Esophagus (tissue), 2 donors: ENCODE measurements around the gene RB1. TPM values are rescaled to one million over a fixed set of nuclear protein-coding genes. Genes with fewer than 3 reads are reported as not detected.

Experiments used
- H3K27ac ChIP-seq, 2 donors: one replicate each; pipeline ENCODE4 v1.5.1; 2013; ENCODE audit warnings: low read depth in 2 of 2, mild to moderate bottlenecking in 2 of 2, inconsistent platforms in 1 of 2, low read length in 1 of 2, moderate library complexity in 1 of 2
- H3K27me3 ChIP-seq, 2 donors: one replicate each; pipeline ENCODE4 v1.6.1; 2013; ENCODE audit warnings: low read length in 2 of 2, control low read depth in 1 of 2, mild to moderate bottlenecking in 1 of 2; ENCODE audit not compliant: insufficient read depth in 2 of 2, control insufficient read depth in 1 of 2
- H3K36me3 ChIP-seq, 2 donors: one replicate each; pipeline ENCODE4 v1.6.1; 2013; ENCODE audit warnings: low read length in 1 of 2; ENCODE audit not compliant: control insufficient read depth in 2 of 2, insufficient read depth in 2 of 2
- H3K4me1 ChIP-seq, 2 donors: one replicate each; pipeline ENCODE4 v1.6.1; 2013; ENCODE audit warnings: low read length in 1 of 2; ENCODE audit not compliant: control insufficient read depth in 2 of 2, insufficient read depth in 2 of 2
- H3K4me3 ChIP-seq, 2 donors: one replicate each; pipeline ENCODE4 v1.5.1; 2013; ENCODE audit warnings: low read length in 2 of 2, mild to moderate bottlenecking in 2 of 2, low read depth in 1 of 2, moderate library complexity in 1 of 2
- H3K9me3 ChIP-seq, 2 donors: one replicate each; pipeline ENCODE4 v1.6.1; 2013; ENCODE audit warnings: mild to moderate bottlenecking in 2 of 2, low read depth in 1 of 2, low read length in 1 of 2, moderate library complexity in 1 of 2; ENCODE audit not compliant: control insufficient read depth in 2 of 2, insufficient read depth in 1 of 2
- WGBS, 2 donors: extraction: QIAGEN DNeasy Blood & Tissue Kit; methylation state at CpG; one replicate each; pipeline ENCODE4 v1.1.7; 2013; 5-methylcytosine and 5-hydroxymethylcytosine counted together
- polyA plus RNA-seq, 2 donors: library from polyadenylated mRNA; stranded (reverse); fragments of 200-250 nt; gene quantifications; one replicate each; pipeline ENCODE4 v1.2.3, GENCODE V29; 2013
- donor health status: healthy with polysubstance abuse.
- donor health status: Bipolar disorder and iron deficiency.

RB1 gene
- polyA plus RNA-seq, 2 donors, result 15.5 to 17.4 TPM

DNA sequence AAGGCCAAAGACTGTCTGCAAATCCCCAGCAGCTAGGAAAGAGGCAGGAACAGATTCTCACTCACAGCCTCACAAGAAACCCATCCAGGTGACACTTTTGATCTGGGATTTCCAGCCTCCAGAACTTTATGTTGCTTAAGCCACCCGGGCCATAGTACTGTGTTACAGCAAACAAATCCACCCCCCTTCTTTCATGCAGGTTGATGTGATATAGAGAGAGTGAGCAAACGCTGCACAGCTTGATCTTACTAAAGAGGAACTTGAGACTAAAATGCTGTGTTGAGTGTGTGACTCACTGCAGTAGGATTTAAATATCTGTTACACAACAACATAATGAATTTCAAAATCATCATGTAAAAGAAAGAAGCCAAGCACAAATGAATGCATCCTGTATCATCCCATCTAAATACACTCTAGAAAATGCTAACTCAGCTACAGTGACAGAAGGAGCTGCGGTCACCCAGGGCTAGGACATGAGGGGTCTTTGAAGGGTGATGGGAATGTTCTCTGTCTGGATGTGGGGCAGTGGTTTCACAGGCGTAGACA, 197.2 kb downstream of the RB1 start:
- peaks cover 0 to 3% of the 10 kb centered on the region in 2 donors for H3K4me1 ChIP-seq
- 44 to 61% methylated on average over 4 of the region's 4 CpGs for WGBS, 2 donors
- peak overlapping the region; percentile 76 to 89 for H3K27ac ChIP-seq
- H3K9me3 ChIP-seq, result no peaks in the 10 kb centered on the region
- peaks cover 0 to 3% of the 10 kb centered on the region in 2 donors for H3K36me3 ChIP-seq
- H3K27me3 ChIP-seq, result no peaks in the 10 kb centered on the region
- no peak overlapping the region for H3K4me3 ChIP-seq

DNA sequence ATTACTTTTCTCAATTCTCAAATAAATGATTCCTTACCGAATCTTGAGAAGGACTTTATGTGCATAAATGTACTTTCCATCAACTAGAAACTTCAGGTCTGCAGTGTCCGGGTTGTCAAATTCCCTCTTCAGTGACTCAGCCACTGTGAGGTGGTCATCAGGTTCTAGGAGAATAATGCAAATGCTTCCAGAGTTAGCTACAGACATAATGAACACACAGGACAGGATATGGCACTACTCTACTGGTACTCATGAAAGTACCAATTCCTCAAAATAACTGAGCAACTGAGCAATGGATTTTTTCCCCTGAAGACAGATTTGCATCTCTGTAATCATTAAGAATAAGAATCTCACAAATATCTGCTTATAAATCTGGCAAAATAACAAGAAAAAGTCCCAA, 198.2 kb downstream of the RB1 start:
- H3K4me3 ChIP-seq, result no peak overlapping the region
- H3K9me3 ChIP-seq, result no peaks in the 10 kb centered on the region
- peaks cover 2 to 9% of the 10 kb centered on the region in 2 donors for H3K4me1 ChIP-seq
- no peak overlapping the region for H3K27ac ChIP-seq
- no peaks in the 10 kb centered on the region for H3K27me3 ChIP-seq
- H3K36me3 ChIP-seq, result peaks cover 0 to 3% of the 10 kb centered on the region in 2 donors
- WGBS, 2 donors, result 82 to 86% methylated on average over 2 of the region's 2 CpGs

DNA sequence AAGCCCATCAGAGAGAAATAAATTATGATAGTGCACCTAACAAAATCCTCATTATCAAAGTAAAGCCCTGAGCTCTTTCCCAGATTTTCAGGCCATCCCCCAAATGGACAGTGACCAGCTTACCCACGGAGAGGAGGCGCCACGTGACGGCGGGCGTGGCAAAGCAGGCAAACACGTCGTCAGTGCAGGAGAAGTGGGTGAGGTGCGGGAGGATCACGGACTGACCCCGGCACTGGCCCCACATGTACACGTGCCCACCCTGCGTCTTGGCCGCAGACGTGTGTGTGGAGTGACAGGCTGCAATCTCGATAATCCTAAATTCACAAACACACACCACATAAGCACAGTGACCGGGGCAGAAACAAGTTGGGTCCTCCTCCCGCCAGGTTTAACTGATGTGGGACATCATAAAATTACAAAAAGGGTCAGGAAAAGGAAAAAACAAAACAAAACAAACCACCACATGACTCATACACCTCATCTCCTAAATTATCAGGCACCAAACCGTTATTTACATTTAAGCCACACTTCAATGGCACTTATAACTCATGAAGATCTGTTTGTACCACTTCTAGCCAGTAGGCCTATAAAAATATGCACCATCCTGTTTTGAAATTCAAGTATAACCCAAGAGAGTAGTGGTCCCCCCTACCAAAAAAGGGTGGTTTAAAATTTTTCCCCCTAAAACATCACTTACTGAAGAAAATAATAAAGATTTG, 199.2 kb downstream of the RB1 start:
- peak overlapping the region in 1 of 2 donors; percentile 35 for H3K27ac ChIP-seq
- peaks cover 2 to 11% of the 10 kb centered on the region in 2 donors for H3K4me1 ChIP-seq
- H3K27me3 ChIP-seq, result no peaks in the 10 kb centered on the region
- H3K9me3 ChIP-seq, result no peaks in the 10 kb centered on the region
- H3K4me3 ChIP-seq, result no peak overlapping the region
- peaks cover 0 to 3% of the 10 kb centered on the region in 2 donors for H3K36me3 ChIP-seq
- 91 to 95% methylated on average over 19 of the region's 19 CpGs for WGBS, 2 donors

DNA sequence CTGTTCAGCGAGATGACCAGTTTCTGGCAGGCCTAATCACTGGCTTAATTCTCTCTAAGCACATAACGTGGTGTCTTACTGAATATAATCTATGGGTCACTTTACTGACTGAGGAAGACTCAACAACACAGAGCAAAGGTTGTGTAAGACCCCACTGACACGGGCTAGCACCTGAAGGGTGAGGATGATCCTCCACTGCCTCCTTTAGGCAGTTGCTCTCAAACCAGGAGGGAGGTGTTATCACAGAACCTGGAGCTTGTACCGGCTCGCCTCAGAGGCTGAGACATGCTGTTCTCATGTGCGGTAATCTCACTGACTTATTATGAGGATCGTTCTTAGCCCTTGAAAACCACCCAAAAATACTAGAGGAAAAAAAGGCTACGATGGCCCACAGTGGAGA, 201.1 kb downstream of the RB1 start:
- 58 to 71% methylated on average over 8 of the region's 8 CpGs for WGBS, 2 donors
- no peak overlapping the region for H3K4me3 ChIP-seq
- H3K27me3 ChIP-seq, result no peaks in the 10 kb centered on the region
- H3K4me1 ChIP-seq, result peaks cover 2 to 16% of the 10 kb centered on the region in 2 donors
- peak overlapping the region; percentile 93 to 97 for H3K27ac ChIP-seq
- H3K36me3 ChIP-seq, result no peaks in the 10 kb centered on the region
- no peaks in the 10 kb centered on the region for H3K9me3 ChIP-seq

DNA sequence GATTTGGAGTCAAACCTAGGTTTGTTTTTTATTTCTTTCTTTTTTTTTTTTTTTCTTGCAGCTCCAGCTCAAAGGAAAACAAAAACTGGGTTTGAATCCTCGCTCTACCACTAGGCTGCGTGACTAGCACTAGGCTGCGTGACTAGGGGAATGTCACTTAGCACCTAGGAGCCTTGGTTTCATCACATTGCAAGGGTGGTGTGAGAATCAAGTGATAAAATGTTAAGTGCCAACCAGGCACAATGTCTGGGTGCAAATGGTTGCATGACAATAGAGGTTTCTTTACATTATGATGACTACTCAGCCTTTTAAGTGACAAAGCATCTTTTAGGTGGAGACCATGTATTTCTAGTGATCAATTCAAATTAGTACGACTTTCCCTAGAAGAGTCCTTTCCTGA, 201.5 kb downstream of the RB1 start:
- Histone ChIP-seq H3K27ac (peak overlapping the region; percentile 93 to 97), H3K4me1 (peaks cover 2 to 16% of the 10 kb centered on the region in 2 donors), H3K36me3 (no peaks in the 10 kb centered on the region), H3K9me3 (no peaks in the 10 kb centered on the region), H3K27me3 (no peaks in the 10 kb centered on the region), H3K4me3 (no peak overlapping the region)
- WGBS, 2 donors, result 57 to 74% methylated on average over 4 of the region's 4 CpGs

DNA sequence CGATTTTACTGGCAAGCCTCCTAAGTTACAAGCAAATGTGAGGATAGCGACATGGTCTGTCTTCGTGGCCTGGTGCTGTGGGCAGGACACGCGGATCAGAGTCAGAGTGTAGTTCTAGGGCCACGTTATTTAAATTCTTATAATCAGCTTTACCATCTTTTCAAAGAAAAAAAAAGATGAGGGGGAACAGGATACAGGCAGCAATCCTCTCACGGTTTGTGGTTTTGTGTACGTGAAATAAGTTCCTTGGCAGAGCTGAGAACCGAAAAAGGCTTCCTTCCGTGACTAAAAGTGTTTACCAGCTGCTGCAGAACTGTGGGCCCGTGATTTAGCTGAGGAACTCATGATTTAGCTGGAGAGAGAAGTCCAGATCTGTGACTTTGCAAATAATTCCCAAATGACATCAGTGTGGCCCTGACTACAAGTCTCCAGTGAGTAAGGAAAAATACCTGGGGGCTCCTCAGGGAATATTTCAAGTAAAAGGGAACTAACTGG, 202.1 kb downstream of the RB1 start:
- H3K36me3 ChIP-seq, result no peaks in the 10 kb centered on the region
- 34 to 54% methylated on average over 11 of the region's 11 CpGs for WGBS, 2 donors
- H3K27ac ChIP-seq, result peak overlapping the region; percentile 93 to 97
- H3K4me1 ChIP-seq, result peaks cover 2 to 16% of the 10 kb centered on the region in 2 donors
- no peaks in the 10 kb centered on the region for H3K27me3 ChIP-seq
- H3K9me3 ChIP-seq, result no peaks in the 10 kb centered on the region
- H3K4me3 ChIP-seq, result no peak overlapping the region

DNA sequence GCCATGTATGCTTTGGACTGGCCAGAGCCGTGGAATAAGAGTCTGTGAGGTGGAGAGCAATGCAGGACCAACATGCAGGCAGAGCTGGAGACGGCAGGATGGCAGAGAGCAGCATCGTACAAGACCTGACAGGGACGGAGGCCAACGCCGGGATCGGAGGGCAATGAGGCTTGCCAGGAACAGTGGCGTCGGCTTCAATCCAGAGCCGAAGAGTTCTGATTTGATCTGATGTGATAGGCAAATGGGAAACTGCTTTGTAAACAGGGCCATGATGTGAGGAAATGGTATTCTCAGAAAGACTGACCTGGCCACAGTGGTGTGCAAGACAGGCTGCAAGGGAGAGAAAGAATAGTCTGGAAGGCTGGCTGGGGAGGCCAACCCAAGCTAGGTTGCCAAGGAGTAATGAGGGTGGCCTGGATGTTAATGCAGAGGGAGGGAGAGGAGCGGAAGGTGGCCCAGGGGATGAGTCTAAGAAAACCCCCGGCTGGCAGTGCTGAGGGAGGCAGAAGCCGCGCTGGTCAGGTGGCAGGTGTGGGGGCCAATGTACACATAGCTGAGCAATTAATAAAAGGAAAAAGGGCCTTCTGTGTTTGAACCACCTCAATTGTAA, 202.6 kb downstream of the RB1 start:
- Histone ChIP-seq H3K9me3 (no peaks in the 10 kb centered on the region), H3K4me1 (peaks cover 2 to 16% of the 10 kb centered on the region in 2 donors), H3K27ac (peak overlapping the region; percentile 93 to 97), H3K27me3 (no peaks in the 10 kb centered on the region), H3K36me3 (no peaks in the 10 kb centered on the region), H3K4me3 (no peak overlapping the region)
- 42 to 63% methylated on average over 14 of the region's 14 CpGs for WGBS, 2 donors

DNA sequence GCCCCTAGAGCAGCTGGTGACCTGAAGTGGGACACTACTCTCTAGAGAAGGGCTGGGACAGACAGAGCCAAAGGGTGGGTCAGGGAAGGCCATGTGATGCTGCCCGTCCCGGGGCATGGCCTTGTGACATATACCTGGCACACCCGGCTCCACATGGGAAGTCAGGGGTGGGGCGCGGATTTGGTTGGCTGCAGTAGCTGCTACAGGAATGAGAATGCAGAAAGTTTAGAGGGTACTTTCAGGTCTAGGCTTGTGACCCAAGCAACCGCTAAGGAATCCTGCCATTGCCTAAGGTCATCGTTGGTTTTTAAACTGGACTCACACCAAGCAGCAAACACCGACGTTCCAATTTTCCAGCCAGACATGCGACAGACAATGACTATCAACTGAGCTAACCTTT, 203.5 kb downstream of the RB1 start:
- peak overlapping the region; percentile 93 to 97 for H3K27ac ChIP-seq

DNA sequence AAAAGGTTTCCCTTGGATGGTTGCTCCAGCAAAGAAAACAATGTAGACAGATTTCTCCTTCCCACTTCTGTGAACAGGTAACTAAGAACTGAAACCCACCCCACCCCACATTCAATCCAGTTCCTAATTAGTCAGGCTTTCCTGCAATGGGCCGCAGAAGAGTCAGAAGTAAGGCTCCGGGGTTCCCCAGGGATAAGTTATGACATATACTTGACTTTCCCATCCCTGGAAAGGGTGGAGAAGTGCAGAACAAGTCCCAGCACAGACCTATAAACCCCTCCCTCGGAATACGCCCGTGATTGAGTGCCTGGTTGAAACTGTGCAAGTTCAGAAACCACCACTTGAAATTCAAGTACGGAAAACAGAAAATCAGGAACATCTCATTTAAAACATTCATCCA, 204.5 kb downstream of the RB1 start:
- peaks cover 5 to 16% of the 10 kb centered on the region in 2 donors for H3K4me1 ChIP-seq
- peaks cover 2% of the 10 kb centered on the region in 2 donors for H3K36me3 ChIP-seq
- no peaks in the 10 kb centered on the region for H3K27me3 ChIP-seq
- no peak overlapping the region for H3K4me3 ChIP-seq
- 45 to 69% methylated on average over 6 of the region's 6 CpGs for WGBS, 2 donors
- no peaks in the 10 kb centered on the region for H3K9me3 ChIP-seq
- peak overlapping the region; percentile 75 to 81 for H3K27ac ChIP-seq

More for the DNA sequence above, 203.5 kb downstream of the RB1 start:
- Histone ChIP-seq H3K9me3 (no peaks in the 10 kb centered on the region), H3K27me3 (no peaks in the 10 kb centered on the region), H3K4me1 (peaks cover 5 to 16% of the 10 kb centered on the region in 2 donors), H3K36me3 (peaks cover 0 to 2% of the 10 kb centered on the region in 2 donors), H3K4me3 (no peak overlapping the region)
- 48 to 61% methylated on average over 10 of the region's 10 CpGs for WGBS, 2 donors
